NB4 (cell line): Measurements from ENCODE around the gene INTS1.
A peak's percentile ranks its signal among the peaks of the same experiment; 100 is the strongest.

Experiments
- DNase-seq: peaks from one replicate; pipeline ENCODE4 v3.0.0; 2010; ENCODE audit warnings: low read depth
- H3K4me3 ChIP-seq: one replicate; pipeline ENCODE4 v1.5.1; 2011; ENCODE audit warnings: mild to moderate bottlenecking, low read depth, low read length, moderate library complexity
- CTCF ChIP-seq: IDR thresholded peaks from one replicate; pipeline ENCODE4 v1.5.1; 2012; ENCODE audit warnings: low read depth, low read length
- MAX ChIP-seq: IDR thresholded peaks from 2 replicates; pipeline ENCODE4 v1.6.1; 2011; ENCODE audit warnings: low read depth, low read length
- MYC ChIP-seq: IDR thresholded peaks from 2 replicates; pipeline ENCODE4 v1.6.1; 2011; ENCODE audit warnings: low read depth, low read length
- POLR2A ChIP-seq: IDR thresholded peaks from 2 replicates; pipeline ENCODE4 v1.6.1; 2011; ENCODE audit warnings: mild to moderate bottlenecking; ENCODE audit not compliant: insufficient read length; ENCODE audit errors: extremely low read depth

The INTS1 gene

GRCh38 chr7:1454542-1454941 is 49.6 kb downstream of the INTS1 start:
- TF ChIP-seq CTCF (no peak), POLR2A (no peak), MYC (no peak), MAX (no peak)
- DNase-seq, result peak; percentile 42
- H3K4me3 ChIP-seq, result no peak overlapping the region

- H3K4me3 ChIP-seq, result no peak overlapping the region
- TF ChIP-seq MAX (no peak), MYC (no peak)
- DNase-seq, result no peak
Observed at GRCh38 chr7:1452205-1452604, 52.0 kb downstream of the INTS1 start.

- H3K4me3 ChIP-seq, result no peak overlapping the region
- TF ChIP-seq MAX, result no peak
- TF ChIP-seq POLR2A, result no peak
- no peak for TF ChIP-seq CTCF
- no peak for TF ChIP-seq MYC
- DNase-seq, result no peak
Observed at GRCh38 chr7:1450987-1451386, 53.2 kb downstream of the INTS1 start.

GRCh38 chr7:1450431-1450830 is 53.8 kb downstream of the INTS1 start:
- no peak for DNase-seq
- no peak for TF ChIP-seq MAX
- no peak for TF ChIP-seq MYC
- no peak for TF ChIP-seq CTCF
- TF ChIP-seq POLR2A, result no peak

GRCh38 chr7:1449951-1450350 is 54.2 kb downstream of the INTS1 start:
- no peak for DNase-seq
- TF ChIP-seq MYC (no peak), POLR2A (no peak), CTCF (no peak), MAX (no peak)
- H3K4me3 ChIP-seq, result no peak overlapping the region

More at GRCh38 chr7:1450431-1450830, 53.8 kb downstream of the INTS1 start:
- H3K4me3 ChIP-seq, result no peak overlapping the region

GRCh38 chr7:1449501-1449900 is 54.7 kb downstream of the INTS1 start:
- no peak overlapping the region for H3K4me3 ChIP-seq
- no peak for DNase-seq
- TF ChIP-seq MYC (no peak), CTCF (no peak), POLR2A (no peak), MAX (no peak)
